IPS-20b (cell line): ENCODE measurements around the gene PRXL2C.
A peak's percentile ranks its signal among the peaks of the same experiment; 100 is the strongest.
"Not testable (repeated sequence)": the region's sequence is repeated elsewhere in the genome, so short reads cannot be mapped to it uniquely, and the experiment has no call there.

Source experiments
- H3K27ac ChIP-seq: one replicate; pipeline ENCODE4 v1.5.1; 2013; ENCODE audit warnings: low read length
- H3K27me3 ChIP-seq: 2 replicates; pipeline ENCODE4 v1.6.1; 2013; ENCODE audit warnings: mild to moderate bottlenecking, low read length, inconsistent platforms; ENCODE audit not compliant: insufficient read depth
- H3K36me3 ChIP-seq: 2 replicates; pipeline ENCODE4 v1.6.1; 2013; ENCODE audit warnings: low read depth, mild to moderate bottlenecking, inconsistent platforms, low read length, moderate library complexity; ENCODE audit not compliant: insufficient read depth
- H3K4me1 ChIP-seq: 2 replicates; pipeline ENCODE4 v1.6.1; 2013; ENCODE audit warnings: mild to moderate bottlenecking, control low read depth, inconsistent platforms, low read length, moderate library complexity; ENCODE audit not compliant: insufficient read depth
- H3K4me3 ChIP-seq: 2 replicates; pipeline ENCODE4 v1.5.1; 2013; ENCODE audit warnings: mild to moderate bottlenecking, low read length, inconsistent platforms
- H3K9ac ChIP-seq: 2 replicates; pipeline ENCODE4 v1.6.1; 2013; ENCODE audit warnings: low read depth, mild to moderate bottlenecking, inconsistent platforms, low read length, moderate library complexity
- H3K9me3 ChIP-seq: 2 replicates; pipeline ENCODE4 v1.6.1; 2013; ENCODE audit warnings: mild to moderate bottlenecking, low read depth, low read length, inconsistent platforms; ENCODE audit not compliant: insufficient read depth

Gene PRXL2C, protein sequence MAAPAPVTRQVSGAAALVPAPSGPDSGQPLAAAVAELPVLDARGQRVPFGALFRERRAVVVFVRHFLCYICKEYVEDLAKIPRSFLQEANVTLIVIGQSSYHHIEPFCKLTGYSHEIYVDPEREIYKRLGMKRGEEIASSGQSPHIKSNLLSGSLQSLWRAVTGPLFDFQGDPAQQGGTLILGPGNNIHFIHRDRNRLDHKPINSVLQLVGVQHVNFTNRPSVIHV

DNA sequence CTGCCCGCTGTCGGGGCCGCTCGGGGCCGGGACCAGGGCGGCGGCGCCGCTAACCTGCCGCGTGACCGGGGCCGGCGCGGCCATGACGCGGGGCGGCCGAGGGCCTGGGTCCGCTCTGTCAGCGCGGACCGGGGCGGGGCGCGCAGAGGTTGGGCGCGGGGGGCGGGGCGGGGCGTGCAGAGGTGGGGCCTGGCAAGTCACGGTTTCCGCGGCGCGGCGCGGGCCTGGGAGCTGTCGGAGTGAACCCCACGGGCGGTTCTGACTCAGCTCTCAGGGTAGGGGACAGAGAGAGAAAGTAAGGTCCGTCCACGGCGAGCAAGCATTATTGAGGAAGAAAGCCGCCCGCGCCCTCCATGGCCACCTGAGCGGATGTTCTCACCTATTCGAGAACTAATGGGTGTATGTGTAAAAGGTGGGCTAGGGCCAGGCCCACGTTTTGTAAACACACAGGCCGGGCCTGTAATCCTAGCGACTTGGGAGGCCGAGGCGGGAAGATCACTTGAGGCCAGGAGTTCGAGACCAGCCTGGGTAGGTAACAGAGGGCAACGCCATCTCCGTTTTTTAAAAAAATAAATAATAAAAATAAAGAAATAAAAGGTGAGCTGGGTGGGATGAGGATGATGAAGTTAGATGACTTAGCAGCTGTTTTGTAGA is at the start of gene PRXL2C:
Gene PRXL2C, minus strand, starts transcription at position 120 of the 654 bp plus-strand sequence. Its CDS starts 36 bp downstream, at position 84.
- H3K9ac ChIP-seq, result peak within 1 kb of the TSS; percentile 61; the same call in 1 of the 2 replicates
- no peaks in the 10 kb centered on the region; the same call in 1 of the 2 replicates for H3K4me1 ChIP-seq
- H3K36me3 ChIP-seq, result no peaks in the 10 kb centered on the region; the same call in 1 of the 2 replicates
- H3K4me3 ChIP-seq, result peak within 1 kb of the TSS; percentile 69
- H3K27ac ChIP-seq, result no peak within 1 kb of the TSS
- H3K9me3 ChIP-seq, result no peaks in the 10 kb centered on the region
- H3K27me3 ChIP-seq, result peaks cover 18% of the 10 kb centered on the region

DNA sequence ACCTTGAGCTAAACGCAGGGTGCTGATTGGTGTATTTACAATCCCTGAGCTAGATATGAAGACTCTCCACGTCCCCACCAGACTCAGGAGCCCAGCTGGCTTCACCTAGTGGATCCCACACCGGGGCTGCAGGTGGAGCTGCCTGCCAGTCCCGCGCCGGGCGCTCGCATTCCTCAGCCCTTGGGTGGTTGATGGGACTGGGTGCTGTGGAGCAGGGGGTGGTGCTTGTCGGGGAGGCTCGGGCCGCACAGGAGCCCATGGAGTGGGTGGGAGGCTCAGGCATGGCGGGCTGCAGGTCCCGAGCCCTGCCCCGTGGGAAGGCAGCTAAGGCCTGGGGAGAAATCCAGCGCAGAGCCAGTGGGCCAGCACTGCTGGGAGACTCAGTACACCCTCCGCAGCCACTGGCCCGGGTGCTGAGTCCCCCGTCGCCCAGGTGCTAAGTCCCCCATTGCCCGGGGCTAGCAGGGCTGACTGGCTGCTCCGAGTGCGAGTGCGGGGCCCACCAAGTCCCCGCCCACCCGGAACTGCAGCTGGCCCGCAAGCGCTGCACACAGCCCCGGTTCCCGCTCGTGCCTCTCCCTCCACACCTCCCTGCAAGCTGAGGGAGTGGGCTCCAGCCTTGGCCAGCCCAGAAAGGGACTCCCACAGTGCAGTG is 45.7 kb upstream of the PRXL2C start:
- peaks cover 28% of the 10 kb centered on the region; the same call in 1 of the 2 replicates for H3K9me3 ChIP-seq
- H3K36me3 ChIP-seq, H3K27ac ChIP-seq, H3K4me1 ChIP-seq, H3K27me3 ChIP-seq, H3K9ac ChIP-seq, H3K4me3 ChIP-seq: not testable (repeated sequence)

DNA sequence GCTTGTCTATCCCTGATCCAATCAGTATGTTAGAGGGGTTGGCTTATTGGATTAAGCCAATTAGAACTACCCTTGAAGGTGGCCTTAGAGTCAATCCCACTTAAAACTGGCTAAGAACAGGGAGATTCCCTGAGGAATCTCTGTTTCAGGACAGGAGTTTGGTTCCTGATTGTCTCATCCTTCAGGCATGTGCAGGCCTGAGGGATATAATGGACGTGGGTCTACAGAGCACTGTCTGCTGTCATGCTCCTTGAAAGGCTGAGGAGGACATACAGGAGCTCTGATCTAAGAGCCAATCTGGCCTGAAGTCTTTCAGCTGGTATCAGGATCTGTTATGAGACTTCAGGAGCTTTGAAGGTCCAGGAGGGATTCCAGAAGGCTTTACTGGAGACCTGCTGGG is 36.2 kb upstream of the PRXL2C start:
- Histone ChIP-seq H3K4me1 (no peaks in the 10 kb centered on the region; the same call in 1 of the 2 replicates), H3K36me3 (no peaks in the 10 kb centered on the region), H3K27me3 (no peaks in the 10 kb centered on the region), H3K27ac (no peak overlapping the region), H3K9ac (no peak overlapping the region), H3K4me3 (no peak overlapping the region), H3K9me3 (peaks cover 18% of the 10 kb centered on the region)

DNA sequence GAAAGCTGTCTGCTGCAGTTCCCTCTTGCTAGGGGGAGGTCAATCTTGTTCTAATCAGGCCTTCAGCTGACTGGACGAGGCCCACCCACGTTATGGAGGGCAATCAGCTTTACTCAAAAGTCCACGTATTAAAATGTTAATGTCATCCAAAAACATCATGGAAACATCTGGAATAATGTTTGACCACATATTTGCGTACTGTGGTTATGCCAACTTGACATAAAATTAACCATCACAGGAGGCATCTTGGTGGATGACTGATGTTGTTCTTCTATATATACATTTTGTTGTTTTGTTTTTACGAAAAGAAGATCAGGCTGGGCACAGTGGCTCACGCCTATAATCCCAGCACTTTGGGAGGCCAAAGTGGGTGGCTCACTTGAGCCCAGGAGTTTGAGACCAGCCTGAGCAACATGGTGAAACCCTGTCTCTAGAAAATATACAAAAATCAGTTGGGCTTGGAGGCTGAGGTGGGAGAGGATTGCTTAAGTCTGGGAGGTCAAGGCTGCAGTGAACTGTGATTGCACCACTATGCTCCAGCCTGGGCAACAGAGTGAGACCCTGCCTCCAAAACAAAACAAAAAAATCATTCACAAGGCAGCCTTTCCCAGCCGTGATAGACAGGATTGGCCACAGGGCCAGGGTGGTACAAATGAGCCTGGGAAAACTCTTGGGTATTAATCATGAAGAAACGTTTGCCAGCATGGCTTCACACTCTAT is 33.8 kb upstream of the PRXL2C start:
- H3K4me1 ChIP-seq, result no peaks in the 10 kb centered on the region; the same call in 1 of the 2 replicates
- peaks cover 18% of the 10 kb centered on the region for H3K9me3 ChIP-seq
- H3K4me3 ChIP-seq, result no peak overlapping the region

DNA sequence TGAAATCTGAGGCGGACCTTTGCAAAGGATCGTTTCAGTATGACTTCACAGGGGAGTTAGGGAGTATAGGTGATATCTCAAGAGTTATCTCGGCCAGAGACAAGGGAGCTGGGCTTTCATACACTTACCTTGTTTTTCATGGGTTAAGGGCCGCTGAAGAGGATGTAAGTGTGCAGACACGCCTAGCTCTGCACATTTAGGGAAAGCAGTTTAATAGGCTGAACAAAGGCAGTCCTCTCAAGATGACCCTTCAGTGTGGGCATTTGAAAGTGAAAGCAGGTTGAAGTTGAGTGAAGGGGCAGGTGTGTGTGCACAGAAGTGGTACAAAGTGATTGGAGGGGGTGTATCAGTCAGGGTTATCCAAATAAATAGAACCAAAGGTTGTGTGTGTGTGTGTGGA is 33.1 kb upstream of the PRXL2C start:
- Histone ChIP-seq H3K36me3 (no peaks in the 10 kb centered on the region), H3K4me1 (no peaks in the 10 kb centered on the region; the same call in 1 of the 2 replicates), H3K4me3 (no peak overlapping the region), H3K27ac (no peak overlapping the region), H3K27me3 (no peaks in the 10 kb centered on the region), H3K9me3 (peaks cover 12% of the 10 kb centered on the region), H3K9ac (no peak overlapping the region)

More for the DNA sequence above, 33.8 kb upstream of the PRXL2C start:
- no peak overlapping the region for H3K9ac ChIP-seq
- H3K27ac ChIP-seq, result no peak overlapping the region
- no peaks in the 10 kb centered on the region for H3K36me3 ChIP-seq
- H3K27me3 ChIP-seq, result no peaks in the 10 kb centered on the region

DNA sequence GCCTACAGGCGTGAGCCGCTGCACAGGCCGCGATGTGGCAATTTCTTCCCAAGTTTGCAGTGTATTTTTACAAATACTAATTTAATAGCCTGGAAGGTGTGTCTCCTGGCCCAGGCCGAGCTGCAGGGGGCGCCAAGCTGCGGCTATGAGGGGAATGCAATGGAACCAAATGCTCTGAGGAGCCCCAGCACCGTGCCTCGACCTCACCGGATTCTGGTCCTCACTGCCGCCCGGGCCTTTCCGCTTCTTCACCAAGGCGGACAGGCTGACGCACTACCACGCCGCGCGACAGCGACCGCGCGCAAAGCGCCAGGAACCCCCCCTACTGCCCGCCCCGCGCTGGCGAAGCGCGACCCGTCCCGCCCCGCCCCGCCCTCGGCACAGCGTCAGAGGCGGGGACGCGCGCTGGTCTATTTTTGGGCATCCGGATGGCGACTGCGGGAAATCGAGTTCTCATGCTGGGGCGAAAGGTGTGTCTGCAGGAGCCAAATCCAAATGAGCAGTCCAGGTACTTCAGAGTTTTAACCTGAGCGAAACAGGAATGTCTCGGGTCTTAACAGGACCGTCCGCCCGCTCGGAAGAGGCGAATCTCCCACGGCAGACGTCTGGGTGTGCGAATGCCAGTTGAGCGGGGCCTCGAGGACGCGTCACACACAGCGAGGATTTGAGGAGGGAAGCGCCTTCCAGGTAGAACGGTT is 31.7 kb upstream of the PRXL2C start:
- Histone ChIP-seq H3K9ac (peak overlapping the region; percentile 82; the same call in 1 of the 2 replicates), H3K9me3 (peaks cover 7% of the 10 kb centered on the region), H3K4me1 (no peaks in the 10 kb centered on the region; the same call in 1 of the 2 replicates), H3K27ac (no peak overlapping the region), H3K27me3 (no peaks in the 10 kb centered on the region), H3K4me3 (peak overlapping the region; percentile 92), H3K36me3 (no peaks in the 10 kb centered on the region)

DNA sequence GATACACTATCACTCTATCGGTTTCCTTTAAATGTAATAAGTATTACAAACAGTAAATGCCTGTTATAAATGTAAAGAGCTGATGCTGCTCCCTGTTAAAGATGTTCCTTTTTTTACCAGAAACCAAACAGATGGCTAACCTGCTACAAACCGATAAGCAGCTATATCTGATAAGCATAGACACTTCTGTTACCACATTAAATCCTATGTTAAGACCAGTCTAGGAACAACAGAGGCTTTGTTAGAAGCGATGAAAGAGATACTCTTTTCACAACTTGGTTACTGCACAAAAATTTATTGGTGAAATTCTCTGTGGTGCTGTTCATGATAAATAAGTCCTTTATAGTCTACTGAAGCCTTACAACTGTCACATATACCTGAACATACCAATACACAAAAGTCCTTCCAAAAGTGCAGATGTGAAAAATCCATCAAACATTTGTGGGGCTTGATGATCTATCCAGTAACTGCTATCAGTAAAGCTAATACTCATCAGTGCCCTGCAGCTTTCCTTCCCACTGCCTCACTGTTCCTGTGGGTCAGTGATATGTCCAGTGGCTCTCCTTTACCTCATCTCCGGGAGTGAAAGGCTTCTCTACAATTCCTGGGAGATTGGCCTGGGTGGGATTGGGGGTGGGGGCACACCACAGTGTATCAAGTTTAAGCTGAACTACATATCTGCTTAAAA is 25.8 kb upstream of the PRXL2C start:
- H3K27me3 ChIP-seq, result no peaks in the 10 kb centered on the region
- H3K9me3 ChIP-seq, result no peaks in the 10 kb centered on the region
- H3K27ac ChIP-seq, result no peak overlapping the region
- no peaks in the 10 kb centered on the region for H3K4me1 ChIP-seq
- no peaks in the 10 kb centered on the region for H3K36me3 ChIP-seq
- no peak overlapping the region for H3K9ac ChIP-seq
- H3K4me3 ChIP-seq, result no peak overlapping the region

DNA sequence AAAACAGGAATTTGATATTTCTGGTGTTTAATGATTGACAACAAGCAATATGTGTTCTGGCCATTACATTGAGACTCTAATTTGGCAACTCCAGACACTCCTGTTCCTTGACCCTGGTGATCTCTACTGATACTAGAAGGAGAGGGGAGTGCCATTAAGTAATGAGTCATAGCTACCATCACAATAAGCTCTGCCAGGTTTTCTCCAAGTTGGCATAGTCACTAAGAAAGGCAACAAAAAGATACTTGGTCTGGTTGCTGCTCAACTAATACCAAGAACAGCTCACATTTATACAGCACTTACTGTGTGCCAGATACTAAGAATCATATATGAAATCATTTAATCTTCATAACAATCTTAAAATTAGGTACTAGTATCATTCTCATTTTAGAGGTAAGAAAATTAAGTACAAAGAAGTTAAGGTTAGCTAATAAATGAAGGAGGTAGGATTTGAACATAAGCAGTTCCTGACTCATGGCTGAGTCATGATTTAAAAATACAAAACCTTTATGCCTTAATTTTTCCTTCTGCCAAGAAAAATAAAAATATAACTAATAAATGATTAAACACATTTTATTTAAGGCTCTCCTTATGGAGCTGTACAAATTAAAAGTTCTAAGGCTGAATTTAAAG is 19.9 kb upstream of the PRXL2C start:
- H3K9me3 ChIP-seq, result no peaks in the 10 kb centered on the region; the same call in 1 of the 2 replicates
- no peaks in the 10 kb centered on the region for H3K36me3 ChIP-seq
- no peak overlapping the region for H3K9ac ChIP-seq
- H3K4me1 ChIP-seq, result no peaks in the 10 kb centered on the region
- no peak overlapping the region for H3K27ac ChIP-seq
- no peak overlapping the region for H3K4me3 ChIP-seq
- H3K27me3 ChIP-seq, result no peaks in the 10 kb centered on the region

DNA sequence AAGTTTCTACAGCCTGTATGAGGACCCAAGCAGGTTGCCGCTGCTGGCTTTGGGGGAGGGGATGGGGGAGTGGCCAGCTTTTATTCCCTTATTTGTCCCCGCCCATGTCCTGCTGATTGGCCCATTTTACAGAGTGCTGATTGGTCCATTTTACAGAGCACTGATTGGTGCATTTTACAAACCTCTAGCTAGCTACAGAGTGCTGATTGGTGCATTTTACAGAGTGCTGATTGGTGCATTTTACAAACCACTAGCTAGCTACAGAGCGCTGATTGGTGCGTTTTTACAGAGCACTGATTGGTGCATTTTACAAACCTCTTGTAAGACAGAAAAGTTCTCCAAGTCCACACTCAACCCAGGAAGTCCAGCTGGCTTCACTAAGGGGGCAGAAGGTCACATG is 18.7 kb upstream of the PRXL2C start:
- not testable (repeated sequence) for H3K9ac ChIP-seq, H3K4me3 ChIP-seq, H3K4me1 ChIP-seq, H3K27me3 ChIP-seq, H3K36me3 ChIP-seq, H3K9me3 ChIP-seq, H3K27ac ChIP-seq

DNA sequence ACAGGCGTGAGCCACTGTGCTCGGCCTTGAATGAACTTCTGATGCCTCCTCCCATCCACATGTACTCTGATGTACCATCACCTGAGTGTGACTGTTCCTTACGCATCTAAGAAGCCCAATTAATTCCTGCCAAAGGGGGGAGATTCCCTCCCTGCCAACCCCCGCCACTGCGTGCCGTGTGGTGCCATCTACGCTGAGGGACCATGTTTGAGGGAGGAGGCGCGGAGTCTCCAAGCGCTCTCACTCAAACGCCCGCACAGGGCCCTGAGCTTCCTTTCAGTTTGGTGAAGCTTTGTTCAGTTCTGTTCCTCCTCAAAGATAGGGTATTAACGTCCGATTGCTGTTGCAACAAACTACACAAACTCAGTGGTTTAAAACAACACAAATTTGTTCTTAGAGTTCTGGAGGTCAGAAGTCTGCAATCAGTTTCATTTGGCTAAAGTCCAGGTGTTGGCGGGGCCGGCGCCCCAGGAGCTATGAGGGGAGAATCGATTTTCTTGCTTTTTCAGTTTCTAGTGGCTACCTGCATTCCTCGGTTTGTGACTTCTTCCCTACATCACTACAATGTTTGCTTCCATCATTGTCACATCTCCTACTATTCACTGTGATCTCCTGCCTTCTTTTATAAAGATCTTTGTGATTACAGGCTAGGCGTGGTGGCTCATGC is 13.9 kb upstream of the PRXL2C start:
- Histone ChIP-seq H3K27ac (no peak overlapping the region), H3K4me3 (no peak overlapping the region), H3K36me3 (no peaks in the 10 kb centered on the region), H3K9me3 (no peaks in the 10 kb centered on the region; the same call in 1 of the 2 replicates), H3K27me3 (no peaks in the 10 kb centered on the region), H3K9ac (no peak overlapping the region), H3K4me1 (no peaks in the 10 kb centered on the region)
